ENCODE data around the gene FLT3LG. TPM values are rescaled to one million over a fixed set of nuclear protein-coding genes. Genes with fewer than 3 reads are reported as not detected.
A peak's percentile ranks its signal among the peaks of the same experiment; 100 is the strongest.

Gene FLT3LG, protein sequence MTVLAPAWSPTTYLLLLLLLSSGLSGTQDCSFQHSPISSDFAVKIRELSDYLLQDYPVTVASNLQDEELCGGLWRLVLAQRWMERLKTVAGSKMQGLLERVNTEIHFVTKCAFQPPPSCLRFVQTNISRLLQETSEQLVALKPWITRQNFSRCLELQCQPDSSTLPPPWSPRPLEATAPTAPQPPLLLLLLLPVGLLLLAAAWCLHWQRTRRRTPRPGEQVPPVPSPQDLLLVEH
- 12.7 TPM for total RNA-seq

GRCh38 chr19:49473868-49474541 lies at the start of gene FLT3LG:
Gene FLT3LG, plus strand, starts transcription at chr19:49474215. Its CDS starts 425 bp downstream, at chr19:49474640.
- peak; percentile 82 for DNase-seq (ENCODE audit: low spot score)

- DNase-seq (ENCODE audit: low spot score) = no peak
Measured at GRCh38 chr19:49425178-49425577, 48.8 kb upstream of the FLT3LG start, which contains the start of gene GFY. Gene GFY, plus strand, starts transcription at chr19:49425388. Its CDS starts 1,043 bp downstream, at chr19:49426431.

DNA sequence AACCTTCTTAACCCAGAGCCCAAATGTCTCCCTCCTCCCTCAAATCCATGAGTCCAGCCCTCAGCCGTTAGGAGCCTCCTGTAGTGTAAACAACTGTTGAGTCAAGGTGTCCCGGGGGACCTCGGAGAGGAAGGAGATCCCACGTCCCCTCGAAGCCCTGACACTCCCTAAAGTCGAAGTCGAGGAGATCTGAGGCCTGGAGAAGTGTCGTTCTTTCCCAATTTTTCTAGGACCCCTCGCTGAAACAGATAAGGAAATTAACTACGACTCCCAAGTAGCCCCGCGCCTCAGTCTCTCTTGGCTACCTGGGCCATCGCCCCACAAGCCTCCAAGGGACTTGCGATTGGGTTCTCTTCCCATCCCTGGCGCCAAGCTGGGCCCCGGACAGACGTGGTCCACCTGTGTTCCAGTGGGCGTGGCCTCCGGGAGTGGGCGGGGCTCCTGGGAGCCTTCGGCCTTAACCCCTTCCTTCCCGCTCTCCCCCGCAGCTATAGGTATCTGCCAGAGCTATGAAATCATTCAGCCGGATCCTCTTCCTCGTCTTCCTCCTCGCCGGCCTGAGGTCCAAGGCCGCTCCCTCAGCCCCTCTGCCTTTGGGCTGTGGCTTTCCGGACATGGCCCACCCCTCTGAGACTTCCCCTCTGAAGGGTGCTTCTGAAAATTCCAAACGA lies 48.0 kb upstream of the FLT3LG start:
- no peak for DNase-seq (ENCODE audit: low spot score)

GRCh38 chr19:49427339-49427738 lies 46.7 kb upstream of the FLT3LG start:
- DNase-seq (ENCODE audit: low spot score) = no peak

DNA sequence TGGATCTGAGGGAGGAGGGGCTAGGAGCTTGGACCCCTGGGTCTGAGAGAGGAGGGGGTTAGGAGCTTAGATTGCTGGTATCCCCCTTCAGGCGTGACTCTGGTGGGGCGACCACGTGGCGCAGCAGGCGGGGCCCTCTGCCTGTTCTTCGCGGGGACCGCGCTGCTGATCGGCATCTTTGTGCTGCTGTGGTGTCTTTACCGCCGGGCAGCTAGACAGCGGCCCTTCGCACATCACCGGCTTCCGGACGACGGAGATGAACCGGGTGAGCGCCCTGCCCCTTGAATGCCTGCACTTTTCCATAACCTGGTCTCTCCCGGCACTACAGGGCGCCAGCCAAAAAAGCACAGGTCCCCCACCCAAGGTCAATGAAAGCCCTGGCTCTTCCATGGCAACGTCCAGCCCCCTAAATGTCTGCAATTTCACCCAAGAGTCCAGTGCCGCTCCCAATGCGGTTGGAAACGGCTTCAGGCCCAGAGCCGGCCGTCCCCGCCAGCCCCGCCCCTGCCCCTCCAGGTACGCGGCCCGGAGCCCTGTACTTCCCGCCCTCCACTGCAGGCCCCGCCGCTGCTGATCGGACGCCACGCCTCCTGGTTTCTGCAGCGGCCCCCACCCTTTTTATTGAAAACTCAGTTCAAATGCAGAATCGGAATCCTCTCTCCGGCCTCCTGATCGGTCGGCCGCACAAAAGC lies 46.0 kb upstream of the FLT3LG start:
- DNase-seq (ENCODE audit: low spot score) = no peak

GRCh38 chr19:49428547-49429451 lies 45.2 kb upstream of the FLT3LG start:
- no peak for DNase-seq (ENCODE audit: low spot score)

GRCh38 chr19:49430172-49430677 lies 43.8 kb upstream of the FLT3LG start:
- DNase-seq (ENCODE audit: low spot score) = no peak

- DNase-seq (ENCODE audit: low spot score) = no peak
Measured at GRCh38 chr19:49430678-49431329, 43.2 kb upstream of the FLT3LG start.

- DNase-seq (ENCODE audit: low spot score) = no peak
Measured at GRCh38 chr19:49431330-49431749, 42.7 kb upstream of the FLT3LG start.

DNA sequence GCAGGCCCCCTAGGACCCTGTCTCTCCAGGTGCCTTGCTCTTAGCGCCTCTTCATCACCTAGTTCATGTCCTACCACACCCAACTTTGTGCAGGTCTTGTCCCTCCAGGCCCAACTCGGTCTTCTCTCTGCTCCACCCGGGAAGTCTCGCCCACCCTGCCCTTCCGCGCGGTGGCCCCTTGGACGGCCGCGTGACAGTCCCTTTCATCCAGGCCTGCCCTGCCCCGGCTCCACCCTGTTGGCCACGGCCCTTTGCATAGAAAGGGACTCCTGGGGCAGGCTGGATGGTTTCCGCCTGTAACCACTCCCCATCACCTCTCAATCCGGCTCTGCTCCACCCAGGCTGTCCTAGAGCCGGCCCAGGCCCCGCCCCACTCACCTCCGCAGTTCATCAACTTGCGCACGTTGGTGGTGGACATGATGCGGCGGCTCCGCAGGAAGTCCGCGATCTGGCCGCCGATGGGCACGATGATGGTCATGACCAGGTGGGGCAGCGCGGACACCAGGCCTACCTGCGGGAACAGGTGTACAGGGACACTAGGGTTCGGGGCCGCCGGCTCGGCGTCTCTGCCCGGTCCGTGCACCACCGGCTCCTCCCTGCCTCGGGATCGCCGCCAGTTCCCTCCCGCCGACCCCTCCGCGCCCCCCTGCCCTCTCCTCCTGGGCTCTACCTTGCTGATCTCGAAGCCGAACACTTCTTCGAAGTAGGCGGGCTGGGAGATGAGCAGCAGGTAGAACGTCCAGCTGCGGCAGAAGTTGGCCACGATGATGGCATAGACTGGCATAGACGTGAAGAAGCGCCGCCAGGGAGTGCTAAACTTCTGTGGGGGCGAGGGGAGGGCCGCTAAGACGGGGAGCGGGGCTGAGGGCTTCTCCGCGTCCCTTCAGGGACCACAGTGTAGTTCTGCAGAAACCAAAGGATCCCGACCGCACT lies 41.6 kb upstream of the FLT3LG start:
- DNase-seq (ENCODE audit: low spot score) = no peak

- no peak for DNase-seq (ENCODE audit: low spot score)
Measured at GRCh38 chr19:49433240-49433901, 40.6 kb upstream of the FLT3LG start.

DNA sequence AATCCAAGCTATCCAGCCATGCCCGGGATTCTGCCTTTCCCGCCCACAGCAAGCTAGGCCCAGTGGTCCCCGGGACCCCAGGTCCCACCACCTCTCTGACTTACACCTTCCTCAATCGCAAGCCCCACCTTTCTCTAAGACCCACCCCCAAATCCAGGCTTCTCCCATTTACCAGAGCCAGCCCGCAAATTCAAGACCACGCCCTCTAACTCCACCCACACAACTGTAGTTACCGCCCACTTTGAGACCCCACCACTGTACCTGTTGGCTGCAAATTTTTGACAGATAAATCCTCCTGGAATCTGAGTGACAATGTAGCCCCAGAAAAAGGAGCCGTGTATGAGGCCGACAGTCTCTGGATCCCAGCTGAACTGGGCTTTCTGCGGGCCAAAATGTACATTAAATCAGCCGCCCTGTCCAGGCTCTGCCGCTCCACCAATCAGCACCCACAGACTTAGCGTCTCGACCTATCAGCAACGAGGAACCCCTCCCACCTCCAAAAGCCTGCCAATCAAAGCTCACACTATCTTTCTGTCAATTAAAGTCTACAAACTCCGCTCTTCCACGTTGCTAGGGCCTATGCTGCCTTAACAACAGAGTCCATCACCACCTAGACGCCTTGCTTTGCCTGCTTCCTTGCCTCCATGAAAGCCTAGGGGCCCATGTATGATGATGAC lies 39.0 kb upstream of the FLT3LG start:
- no peak for DNase-seq (ENCODE audit: low spot score)

- no peak for DNase-seq (ENCODE audit: low spot score)
Measured at GRCh38 chr19:49435670-49436069, 38.3 kb upstream of the FLT3LG start.

DNA sequence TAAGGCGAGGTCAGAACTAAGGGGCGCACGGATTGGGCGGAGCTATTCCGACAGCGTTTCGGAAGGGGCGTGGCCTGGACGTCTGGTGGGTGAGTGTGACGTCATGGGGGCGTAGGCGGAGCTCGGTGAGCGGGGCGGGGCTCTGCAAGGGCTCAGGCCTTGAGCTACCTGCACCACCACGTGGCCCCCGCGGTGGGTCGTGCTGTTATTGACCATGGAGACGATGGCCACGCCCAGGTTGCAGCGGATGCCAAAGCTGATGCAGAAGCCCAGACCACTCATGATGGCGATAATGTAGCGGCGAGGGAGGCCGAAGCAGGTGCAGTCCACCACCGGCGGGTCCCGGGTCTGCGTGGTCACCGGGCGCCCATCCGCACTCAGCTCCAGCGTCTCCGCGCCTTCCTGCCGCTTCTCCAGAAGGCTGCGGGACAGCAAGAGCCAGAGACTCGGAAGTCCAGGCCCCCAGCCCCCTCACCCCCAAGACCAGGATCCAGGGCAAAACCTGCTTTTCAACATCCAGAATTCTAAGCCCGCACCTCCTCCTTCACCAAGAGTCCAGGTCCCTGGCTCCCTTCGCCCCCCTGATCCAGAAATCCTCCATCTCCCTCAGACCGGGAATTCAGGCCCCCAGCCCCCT lies 37.5 kb upstream of the FLT3LG start:
- DNase-seq (ENCODE audit: low spot score) = no peak

GRCh38 chr19:49437231-49437630 lies 36.8 kb upstream of the FLT3LG start:
- DNase-seq (ENCODE audit: low spot score) = no peak

DNA sequence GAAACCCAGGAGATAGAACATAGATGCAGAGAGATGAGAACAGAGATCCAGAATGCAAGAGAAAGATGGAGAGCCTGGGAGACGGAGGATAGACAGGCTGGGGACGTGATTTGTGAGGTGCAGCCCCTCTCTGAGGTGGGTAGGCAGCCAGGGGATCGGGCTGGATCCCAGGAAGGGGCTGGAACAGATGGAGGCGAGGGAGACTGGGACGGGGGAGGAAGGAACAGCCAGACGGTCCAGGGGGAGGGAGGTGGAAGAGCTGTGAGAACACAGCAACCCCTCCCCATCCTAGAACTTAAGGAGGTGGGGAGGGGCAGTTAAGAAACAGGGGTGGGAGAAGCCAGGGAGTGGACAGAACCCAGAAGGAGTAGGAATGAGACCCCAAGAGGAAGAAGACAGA lies 35.8 kb upstream of the FLT3LG start:
- DNase-seq (ENCODE audit: low spot score) = no peak

DNA sequence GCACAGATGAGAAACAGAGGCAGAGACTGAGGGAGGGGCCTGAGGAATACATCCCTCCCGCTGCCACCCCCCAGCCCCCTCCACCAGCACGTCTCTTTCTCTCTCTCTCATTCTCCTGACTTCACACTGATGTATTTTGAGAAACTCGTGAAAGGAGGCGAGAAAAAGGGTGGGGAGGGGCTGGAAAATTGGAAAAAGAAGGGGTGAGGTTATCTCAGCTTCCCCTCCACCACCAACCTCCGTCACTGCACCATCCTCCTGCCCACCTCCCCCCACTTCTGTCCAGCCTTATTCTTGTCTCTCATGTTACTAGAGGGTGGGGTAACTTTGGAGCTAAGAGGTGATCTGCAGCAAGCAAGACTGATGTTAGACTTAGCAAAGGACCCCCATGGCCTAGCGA lies 34.2 kb upstream of the FLT3LG start:
- DNase-seq (ENCODE audit: low spot score) = no peak

Data from ureter (tissue), 1 donor.